DND-41 (cell line): ENCODE measurements around the gene WRAP53.

ENCODE experiments used
- ATAC-seq: fragments of 200-7000 bp; cut with Tn5 transposase; 3 replicates; pipeline ENCODE4 v1.9.1; 2021; ENCODE audit warnings: low read depth; ENCODE audit not compliant: insufficient read depth
- DNase-seq: peaks from one replicate; pipeline ENCODE4 v3.0.0-alpha.2; 2020
- H2AFZ ChIP-seq: 2 replicates; pipeline ENCODE4 v1.6.0; 2012; ENCODE audit warnings: low read depth, low read length
- H3K27ac ChIP-seq: 2 replicates; pipeline ENCODE4 v1.5.1; 2012; ENCODE audit warnings: low read length, inconsistent platforms
- H3K27me3 ChIP-seq: fragments of 200-600 bp; sonication (generic); 2 replicates; pipeline ENCODE4 v1.6.0; 2012; ENCODE audit warnings: low read length, mild to moderate bottlenecking, inconsistent platforms; ENCODE audit not compliant: insufficient read depth, poor library complexity
- H3K36me3 ChIP-seq: 2 replicates; pipeline ENCODE4 v1.5.1; 2012; ENCODE audit warnings: low read length, inconsistent platforms; ENCODE audit not compliant: insufficient read depth
- H3K4me1 ChIP-seq: 2 replicates; pipeline ENCODE4 v1.5.1; 2012; ENCODE audit warnings: mild to moderate bottlenecking, low read length; ENCODE audit not compliant: insufficient read depth
- H3K4me2 ChIP-seq: 2 replicates; pipeline ENCODE4 v1.6.0; 2012; ENCODE audit warnings: mild to moderate bottlenecking, moderate library complexity, low read length, inconsistent platforms; ENCODE audit not compliant: insufficient read depth
- H3K4me3 ChIP-seq, 2 experiments: fragments of 200-600 bp in 1 of 2; shearing (Covaris generic) in 1 of 2; 2 replicates each; pipeline ENCODE4 v1.5.1; 2012 to 2016; ENCODE audit warnings: inconsistent platforms in 2 of 2, low read length in 2 of 2, mild to moderate bottlenecking in 2 of 2, low read depth in 1 of 2, moderate library complexity in 1 of 2
- H3K79me2 ChIP-seq: 2 replicates; pipeline ENCODE4 v1.6.0; 2012; ENCODE audit warnings: low read length, inconsistent platforms; ENCODE audit not compliant: insufficient read depth
- H3K9ac ChIP-seq: 2 replicates; pipeline ENCODE4 v1.6.0; 2012; ENCODE audit warnings: low read depth, mild to moderate bottlenecking, inconsistent platforms, low read length, moderate library complexity
- H3K9me3 ChIP-seq: 2 replicates; pipeline ENCODE4 v1.5.1; 2012; ENCODE audit warnings: low read length, moderate library complexity, mild to moderate bottlenecking, inconsistent platforms; ENCODE audit not compliant: insufficient read depth, severe bottlenecking
- H4K20me1 ChIP-seq: 2 replicates; pipeline ENCODE4 v1.6.0; 2012; ENCODE audit warnings: low read length; ENCODE audit not compliant: insufficient read depth
- EZH2 ChIP-seq: IDR thresholded peaks from 3 replicates; pipeline ENCODE4 v1.6.1; 2012; ENCODE audit warnings: borderline replicate concordance, low read depth, mild to moderate bottlenecking, moderate library complexity, low read length, inconsistent platforms; ENCODE audit not compliant: severe bottlenecking
- TF ChIP-seq, protein P1 (sequence below): IDR thresholded peaks from 2 replicates; pipeline ENCODE4 v1.5.1; 2012; ENCODE audit warnings: borderline replicate concordance, low read length, moderate library complexity, mild to moderate bottlenecking; ENCODE audit not compliant: poor library complexity, severe bottlenecking; ENCODE audit errors: extremely low read depth

The WRAP53 gene

DNA sequence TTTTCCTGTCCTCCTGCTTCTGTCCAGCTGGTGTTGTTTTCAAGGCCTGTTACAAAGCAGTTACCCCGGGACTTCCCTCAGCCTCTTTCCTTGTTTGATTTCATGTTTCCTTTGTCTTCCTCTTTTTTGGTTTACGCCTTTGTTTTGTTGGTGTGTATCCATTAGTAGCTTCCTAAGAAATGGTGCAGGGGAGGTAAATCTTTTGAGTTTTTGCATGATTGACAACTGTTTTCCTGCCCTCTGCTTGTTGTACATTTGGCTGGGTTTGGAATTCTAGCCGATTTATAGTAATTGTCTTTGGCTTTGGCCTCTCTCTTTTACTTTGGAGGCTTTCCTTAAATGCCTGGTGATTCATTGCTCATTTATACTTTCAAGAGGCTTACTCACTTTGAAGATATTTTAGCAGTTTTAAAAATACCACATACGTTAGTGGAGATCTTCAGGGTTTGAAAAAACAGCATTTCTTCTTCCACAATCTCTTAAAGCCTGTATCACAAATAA is 62.1 kb downstream of the WRAP53 start:
- DNase-seq (no peak), ATAC-seq (no peak)
- no peaks in the 10 kb centered on the region for H3K4me1 ChIP-seq
- H4K20me1 ChIP-seq = no peaks in the 10 kb centered on the region
- H3K79me2 ChIP-seq = no peaks in the 10 kb centered on the region
- H3K4me3 ChIP-seq = no peak overlapping the region
- TF ChIP-seq, protein P1, sequence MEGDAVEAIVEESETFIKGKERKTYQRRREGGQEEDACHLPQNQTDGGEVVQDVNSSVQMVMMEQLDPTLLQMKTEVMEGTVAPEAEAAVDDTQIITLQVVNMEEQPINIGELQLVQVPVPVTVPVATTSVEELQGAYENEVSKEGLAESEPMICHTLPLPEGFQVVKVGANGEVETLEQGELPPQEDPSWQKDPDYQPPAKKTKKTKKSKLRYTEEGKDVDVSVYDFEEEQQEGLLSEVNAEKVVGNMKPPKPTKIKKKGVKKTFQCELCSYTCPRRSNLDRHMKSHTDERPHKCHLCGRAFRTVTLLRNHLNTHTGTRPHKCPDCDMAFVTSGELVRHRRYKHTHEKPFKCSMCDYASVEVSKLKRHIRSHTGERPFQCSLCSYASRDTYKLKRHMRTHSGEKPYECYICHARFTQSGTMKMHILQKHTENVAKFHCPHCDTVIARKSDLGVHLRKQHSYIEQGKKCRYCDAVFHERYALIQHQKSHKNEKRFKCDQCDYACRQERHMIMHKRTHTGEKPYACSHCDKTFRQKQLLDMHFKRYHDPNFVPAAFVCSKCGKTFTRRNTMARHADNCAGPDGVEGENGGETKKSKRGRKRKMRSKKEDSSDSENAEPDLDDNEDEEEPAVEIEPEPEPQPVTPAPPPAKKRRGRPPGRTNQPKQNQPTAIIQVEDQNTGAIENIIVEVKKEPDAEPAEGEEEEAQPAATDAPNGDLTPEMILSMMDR = no peak
- no peak for TF ChIP-seq EZH2
- no peaks in the 10 kb centered on the region for H3K9me3 ChIP-seq
- H3K36me3 ChIP-seq = no peaks in the 10 kb centered on the region
- H3K27me3 ChIP-seq = peaks cover 7% of the 10 kb centered on the region
- no peak overlapping the region for H3K4me2 ChIP-seq
- no peak overlapping the region for H3K27ac ChIP-seq
- H2AFZ ChIP-seq = no peak overlapping the region
- no peak overlapping the region for H3K9ac ChIP-seq
